Lower lobe of right lung (tissue), 2 donors: Measurements from ENCODE around the gene NINJ2. TPM values are rescaled to one million over a fixed set of nuclear protein-coding genes. Genes with fewer than 3 reads are reported as not detected.
"Not testable (repeated sequence)": the region's sequence is repeated elsewhere in the genome, so short reads cannot be mapped to it uniquely, and the experiment has no call there.

Source experiments
- ATAC-seq, 2 donors: fragments of 200-7000 bp; cut with Tn5 transposase; one replicate each; pipeline ENCODE4 v1.9.1; 2020 to 2022; ENCODE audit warnings: mild to moderate bottlenecking in 2 of 2, moderate library complexity in 2 of 2
- DNase-seq: peaks from one replicate; pipeline ENCODE4 v3.0.0-alpha.2; 2020
- H3K27ac ChIP-seq: fragments of 200-600 bp; one replicate; pipeline ENCODE4 v1.8.0; 2022
- H3K27me3 ChIP-seq: fragments of 200-600 bp; one replicate; pipeline ENCODE4 v1.8.0; 2022; ENCODE audit warnings: low read depth
- H3K36me3 ChIP-seq: fragments of 200-600 bp; one replicate; pipeline ENCODE4 v1.8.0; 2022; ENCODE audit warnings: mild to moderate bottlenecking
- H3K4me1 ChIP-seq: fragments of 200-600 bp; one replicate; pipeline ENCODE4 v1.8.0; 2022
- H3K4me3 ChIP-seq: fragments of 200-600 bp; one replicate; pipeline ENCODE4 v1.8.0; 2022; ENCODE audit warnings: mild to moderate bottlenecking
- H3K9me3 ChIP-seq: fragments of 200-600 bp; one replicate; pipeline ENCODE4 v1.8.0; 2022
- intact Hi-C: fragments of 100-400 bp; cut with DNase I; formaldehyde crosslinking; loops from one replicate; pipeline ENCODE4 v1.11.0; 2022
- long read RNA-seq: library from polyadenylated mRNA; unstranded; transcript quantifications from one replicate; pipeline ENCODE4 v2.0.0, GENCODE V29; 2021
- total RNA-seq: library from RNA; stranded (reverse); fragmentation: NEBNext Ultra II Directional; extraction: Animal tissue kit (Norgen Biotek cat#: 25700); gene quantifications from one replicate; pipeline ENCODE4 v1.2.1, GENCODE V29; 2021
- TF ChIP-seq, protein P1 (sequence below): fragments of 200-600 bp; IDR thresholded peaks from one replicate; pipeline ENCODE4 v1.8.0; 2022; ENCODE audit warnings: antibody characterized with exemption, mild to moderate bottlenecking
- donor health status: DM: no; HTN: yes; CAD: no; lungs with severe emphysema.

NINJ2 gene, protein sequence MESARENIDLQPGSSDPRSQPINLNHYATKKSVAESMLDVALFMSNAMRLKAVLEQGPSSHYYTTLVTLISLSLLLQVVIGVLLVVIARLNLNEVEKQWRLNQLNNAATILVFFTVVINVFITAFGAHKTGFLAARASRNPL
- total RNA-seq, result 18.1 TPM
- long read RNA-seq, transcript NINJ2-205 (4 exons, 670 nt), result major isoform, 11 of 22 reads
- long read RNA-seq, partial matches to known transcripts, result 0 of 22 reads
- long read RNA-seq, other reads (novel, unspliced or antisense), result 9 of 22 reads

DNA sequence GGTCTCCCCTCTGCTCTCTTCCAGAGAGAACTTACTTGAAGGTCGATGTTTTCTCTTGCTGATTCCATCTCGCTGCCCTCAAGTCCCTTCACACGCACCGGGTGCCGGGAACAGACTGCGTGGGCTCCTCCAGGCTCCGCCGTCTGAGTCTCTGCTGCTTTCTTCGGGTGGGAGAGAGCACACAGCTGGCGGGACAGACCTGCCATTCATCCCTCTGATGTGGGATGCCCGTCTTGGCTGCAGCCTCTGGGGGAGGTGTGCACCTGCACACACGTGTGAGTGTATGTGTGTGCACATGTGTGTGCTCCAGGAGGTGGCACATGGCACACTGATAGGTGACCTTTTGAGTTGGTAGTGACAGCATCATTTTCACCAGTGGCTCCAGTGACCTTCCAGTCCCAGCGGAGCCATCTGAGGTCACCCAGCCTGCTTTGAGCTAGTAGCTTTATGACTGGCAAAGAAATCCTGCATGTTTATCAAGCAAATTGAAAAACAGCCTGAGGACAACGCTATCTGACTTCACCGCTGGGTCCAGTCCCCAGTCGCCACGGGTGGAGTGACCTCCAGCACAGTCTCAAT lies at the start of gene NINJ2:
Gene NINJ2, minus strand, starts transcription at position 153 of the 579 bp plus-strand sequence. Its CDS starts 85 bp downstream, at position 68.
- H3K27ac ChIP-seq, result no peak within 1 kb of the TSS
- H3K36me3 ChIP-seq, result no peaks in the 10 kb centered on the region
- no peaks in the 10 kb centered on the region for H3K27me3 ChIP-seq
- H3K4me1 ChIP-seq, result peaks cover 20% of the 10 kb centered on the region
- ATAC-seq, result no peak
- no peaks in the 10 kb centered on the region for H3K9me3 ChIP-seq
- TF ChIP-seq, protein P1, sequence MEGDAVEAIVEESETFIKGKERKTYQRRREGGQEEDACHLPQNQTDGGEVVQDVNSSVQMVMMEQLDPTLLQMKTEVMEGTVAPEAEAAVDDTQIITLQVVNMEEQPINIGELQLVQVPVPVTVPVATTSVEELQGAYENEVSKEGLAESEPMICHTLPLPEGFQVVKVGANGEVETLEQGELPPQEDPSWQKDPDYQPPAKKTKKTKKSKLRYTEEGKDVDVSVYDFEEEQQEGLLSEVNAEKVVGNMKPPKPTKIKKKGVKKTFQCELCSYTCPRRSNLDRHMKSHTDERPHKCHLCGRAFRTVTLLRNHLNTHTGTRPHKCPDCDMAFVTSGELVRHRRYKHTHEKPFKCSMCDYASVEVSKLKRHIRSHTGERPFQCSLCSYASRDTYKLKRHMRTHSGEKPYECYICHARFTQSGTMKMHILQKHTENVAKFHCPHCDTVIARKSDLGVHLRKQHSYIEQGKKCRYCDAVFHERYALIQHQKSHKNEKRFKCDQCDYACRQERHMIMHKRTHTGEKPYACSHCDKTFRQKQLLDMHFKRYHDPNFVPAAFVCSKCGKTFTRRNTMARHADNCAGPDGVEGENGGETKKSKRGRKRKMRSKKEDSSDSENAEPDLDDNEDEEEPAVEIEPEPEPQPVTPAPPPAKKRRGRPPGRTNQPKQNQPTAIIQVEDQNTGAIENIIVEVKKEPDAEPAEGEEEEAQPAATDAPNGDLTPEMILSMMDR, result no peak
- no peak for DNase-seq
- intact Hi-C loops, result no loop called here
- H3K4me3 ChIP-seq, result peak within 1 kb of the TSS; percentile 14

DNA sequence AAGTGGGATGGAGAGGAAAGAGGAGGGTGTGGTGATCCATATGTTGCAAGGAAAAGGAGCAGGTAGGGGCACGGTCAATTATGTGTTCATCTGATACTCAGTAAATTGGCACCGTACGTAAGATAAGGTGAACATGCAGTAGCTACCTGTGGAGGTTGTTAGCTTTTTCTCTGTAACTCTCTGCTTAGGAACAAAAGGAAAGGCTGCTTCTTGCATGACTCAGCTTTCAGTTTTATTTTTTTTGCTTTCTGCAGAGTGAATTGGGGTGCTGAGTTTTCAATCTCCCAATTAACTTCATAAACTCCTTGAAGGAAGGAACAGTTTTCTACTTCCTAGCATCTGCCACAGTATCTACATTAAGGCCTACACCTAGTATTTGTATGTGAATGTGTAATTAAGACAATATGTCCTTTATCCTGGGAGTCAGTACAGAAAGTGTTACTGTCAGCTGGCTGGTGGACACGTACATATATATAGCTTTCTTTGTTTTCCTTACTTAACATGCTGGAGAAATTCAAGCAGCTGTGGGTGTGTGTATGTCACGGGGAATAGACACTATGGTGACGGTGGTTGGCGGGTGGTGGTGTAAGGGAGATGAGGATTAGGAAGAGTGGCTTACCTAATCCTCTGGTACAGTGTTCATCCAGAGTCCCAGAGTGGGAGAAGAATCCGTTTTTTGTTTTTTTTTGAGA lies 49.1 kb upstream of the NINJ2 start:
- Histone ChIP-seq H3K9me3 (no peaks in the 10 kb centered on the region), H3K27ac (no peak overlapping the region), H3K4me3 (no peak overlapping the region), H3K4me1 (no peaks in the 10 kb centered on the region), H3K27me3 (no peaks in the 10 kb centered on the region), H3K36me3 (no peaks in the 10 kb centered on the region)
- intact Hi-C loops, result no loop called here
- DNase-seq (no peak), ATAC-seq (no peak)
- TF ChIP-seq, protein P1, result no peak

DNA sequence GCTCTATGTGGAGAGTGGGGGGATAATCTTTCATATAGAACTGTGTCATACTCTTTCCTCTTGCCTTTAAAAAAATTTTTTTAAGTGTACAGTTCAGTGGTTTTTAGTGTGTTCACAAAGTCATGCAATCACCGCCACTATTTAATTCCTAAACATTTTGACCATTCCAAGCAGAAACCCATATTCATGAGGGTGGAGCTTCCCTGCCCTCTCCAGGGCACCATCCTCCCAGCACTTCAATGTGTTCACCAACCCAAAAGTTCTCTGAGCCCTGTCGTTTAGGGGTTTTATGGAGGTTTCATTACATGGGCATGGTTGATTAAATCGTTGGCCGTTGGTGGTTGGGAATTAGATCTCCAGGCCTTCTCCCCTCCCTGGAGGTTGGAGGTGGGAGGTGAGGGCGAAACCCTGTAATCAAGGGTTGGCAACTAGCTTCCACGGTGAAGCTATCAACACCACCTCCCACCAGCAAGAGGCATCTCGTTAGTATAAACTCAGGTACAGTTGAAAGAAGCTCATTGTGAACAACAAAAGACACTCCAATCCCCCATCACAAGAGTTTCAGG lies 46.3 kb upstream of the NINJ2 start:
- no peak for ATAC-seq
- H3K9me3 ChIP-seq, result no peaks in the 10 kb centered on the region
- no peak for DNase-seq
- TF ChIP-seq, protein P1, result no peak
- H3K4me3 ChIP-seq, result no peak overlapping the region
- no peaks in the 10 kb centered on the region for H3K4me1 ChIP-seq
- no peaks in the 10 kb centered on the region for H3K27me3 ChIP-seq
- H3K36me3 ChIP-seq, result no peaks in the 10 kb centered on the region
- intact Hi-C loops, result no loop called here
- no peak overlapping the region for H3K27ac ChIP-seq

DNA sequence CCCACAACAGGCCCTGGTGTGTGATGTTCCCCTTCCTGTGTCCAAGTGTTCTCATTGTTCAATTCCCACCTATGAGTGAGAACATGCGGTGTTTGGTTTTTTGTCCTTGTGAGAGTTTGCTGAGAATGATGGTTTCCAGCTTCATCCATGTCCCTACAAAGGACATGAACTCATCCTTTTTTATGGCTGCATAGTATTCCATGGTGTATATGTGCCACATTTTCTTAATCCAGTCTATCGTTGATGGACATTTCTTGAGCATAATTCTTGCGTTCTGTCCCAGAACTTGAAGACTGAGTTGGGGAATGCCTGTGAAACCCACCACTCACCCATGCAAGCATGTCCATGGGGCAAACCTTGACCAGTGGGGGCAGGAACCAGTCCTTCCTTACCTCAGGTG lies 44.8 kb upstream of the NINJ2 start:
- intact Hi-C loops, H3K4me3 ChIP-seq, ATAC-seq, H3K27ac ChIP-seq, H3K9me3 ChIP-seq, H3K36me3 ChIP-seq, H3K4me1 ChIP-seq, H3K27me3 ChIP-seq, DNase-seq: not testable (repeated sequence)

DNA sequence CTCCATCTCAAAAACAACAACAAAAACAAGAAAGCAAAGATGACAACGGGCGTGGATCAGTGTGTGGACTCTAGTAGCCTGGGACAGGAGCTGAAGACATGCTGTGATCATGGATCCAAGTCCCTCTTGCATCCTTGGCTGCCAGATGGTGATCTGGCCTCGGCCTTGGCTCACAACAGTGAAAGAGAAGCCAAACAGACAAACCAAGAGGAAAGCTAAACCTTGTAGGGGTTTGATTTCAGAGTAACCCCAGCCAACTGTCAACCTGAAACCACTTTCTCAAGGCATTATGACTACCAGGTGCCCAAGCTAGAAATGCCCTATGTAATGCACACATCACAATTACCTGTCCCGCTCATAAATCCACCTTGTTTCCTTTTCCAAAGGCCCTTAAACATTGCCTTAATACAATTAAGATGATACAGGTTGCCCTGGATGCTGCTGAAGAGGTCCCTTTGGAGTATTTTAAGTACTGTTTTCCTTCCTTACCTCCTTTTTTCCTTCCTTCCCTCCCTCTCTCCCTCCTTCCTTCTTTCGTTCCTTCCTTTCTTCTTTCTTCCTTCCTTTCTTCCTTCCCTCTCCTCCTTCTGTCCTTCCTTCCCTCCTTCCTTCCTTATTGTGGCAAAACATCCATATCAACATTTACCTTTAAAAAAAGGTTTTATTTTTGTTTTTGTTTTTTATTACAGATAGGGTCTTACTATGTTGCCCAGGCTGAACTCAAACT lies 41.4 kb upstream of the NINJ2 start:
- Histone ChIP-seq H3K27ac (no peak overlapping the region), H3K4me1 (no peaks in the 10 kb centered on the region), H3K4me3 (no peak overlapping the region), H3K27me3 (no peaks in the 10 kb centered on the region), H3K9me3 (no peaks in the 10 kb centered on the region), H3K36me3 (no peaks in the 10 kb centered on the region)
- TF ChIP-seq, protein P1, result no peak
- ATAC-seq (no peak), DNase-seq (no peak)
- intact Hi-C loops, result no loop called here
